ENCODE data around the gene ATP9A. TPM values are rescaled to one million over a fixed set of nuclear protein-coding genes. Genes with fewer than 3 reads are reported as not detected.

The ATP9A gene
- total and polyA plus RNA-seq, 2 of the 8 experiments (the other 6 are each of a cell fraction or from before 2014, with no cell fraction given) = 5.0 to 6.4 TPM

DNA sequence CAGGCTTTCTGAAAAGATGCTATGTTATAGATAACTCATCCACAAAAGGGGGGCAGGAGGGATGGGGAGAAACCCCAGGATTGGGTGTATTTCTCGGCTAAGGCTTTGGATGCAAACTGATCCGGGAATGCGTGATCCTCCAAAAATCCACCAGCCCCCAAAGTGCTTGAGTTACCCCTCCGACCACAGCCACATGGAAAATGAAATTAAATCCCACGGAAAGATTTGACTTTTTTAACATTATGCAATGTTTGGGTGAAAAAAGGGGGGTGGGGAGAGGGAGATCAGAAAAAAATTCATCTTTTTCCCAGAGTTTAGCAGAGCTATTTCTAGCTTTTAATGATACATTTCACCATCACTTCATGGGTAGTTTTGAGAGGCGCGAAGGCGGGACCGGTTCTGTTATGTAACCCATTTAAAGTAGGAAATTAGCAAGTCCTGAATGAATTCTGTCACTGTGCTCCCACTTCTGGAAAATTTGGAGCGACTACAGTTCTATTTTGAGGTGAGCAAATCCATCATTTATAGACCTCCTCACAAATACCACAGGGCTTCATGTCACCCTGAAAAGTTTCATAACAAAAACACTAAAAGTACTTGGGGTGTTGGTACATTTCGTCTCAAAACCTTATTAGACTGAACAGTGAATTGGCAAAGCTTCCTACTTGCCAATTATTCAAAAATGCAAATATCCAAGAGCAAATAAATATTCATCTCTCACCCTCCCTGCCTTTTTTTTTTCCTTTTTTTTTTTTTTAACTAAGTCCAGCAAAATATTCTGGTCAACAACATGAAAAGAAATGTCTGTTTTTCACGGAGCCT lies 173.7 kb downstream of the ATP9A start:
- FAIRE-seq (no peak), DNase-seq (ENCODE audit: low read depth in 1 of 2, low spot score in 2 of 2) (no peak)
- H3K4me1 ChIP-seq (replicated peaks in 1 of 4; ENCODE audit: control insufficient read depth in 3 of 4, insufficient read depth in 4 of 4, low read length in 3 of 4) = peaks cover 0 to 8% (median 2%) of the 10 kb centered on the region in 4 experiments; a peak in 5 of 7 replicates
- no peak overlapping the region for H2BK15ac ChIP-seq (ENCODE audit: low read length)
- ChIA-PET POLR2A (ENCODE audit: partially characterized antibody) (no interaction called here), CTCF (ENCODE audit: partially characterized antibody) (interaction anchor here (0.6 to 4.5 kb wide), 46 partner anchors 8 to 634 kb away, joined by 3 to 34 read pairs (median 4); partner anchors contain the start of gene NFATC2)
- no peaks in the 10 kb centered on the region for H3K23me2 ChIP-seq (ENCODE audit: low read depth, low read length)
- H4K20me1 ChIP-seq (replicated peaks in 1 of 2; ENCODE audit: control insufficient read depth in 1 of 2, insufficient read depth in 2 of 2, low read length in 2 of 2) = no peaks in the 10 kb centered on the region
- H2BK5ac ChIP-seq (ENCODE audit: low read depth, low read length) = no peak overlapping the region
- 75% methylated on average over 12 of the region's 12 CpGs; no CpG with 5 or more reads in 1 of the 2 experiments for WGBS, 2 experiments (ENCODE audit: extremely low coverage in 1 of 2, insufficient coverage in 1 of 2, insufficient read length in 1 of 2, insufficient replicate concordance in 2 of 2, low coverage in 1 of 2, low lambda C conversion rate in 2 of 2, missing lambda C conversion rate in 1 of 2)
- no peak overlapping the region for H3K4me2 ChIP-seq (ENCODE audit: insufficient read depth in 1 of 2, low read depth in 2 of 2, low read length in 2 of 2)
- no peak overlapping the region for H3K9ac ChIP-seq (replicated peaks in 1 of 4; ENCODE audit: extremely low read depth in 1 of 4, low read depth in 3 of 4, low read length in 3 of 4)
- no peaks in the 10 kb centered on the region for H3K79me1 ChIP-seq (ENCODE audit: low read depth, low read length)
- H2BK12ac ChIP-seq (ENCODE audit: low read depth, low read length) = no peak overlapping the region
- H4K8ac ChIP-seq (ENCODE audit: extremely low read depth, insufficient read depth, low read length) = no peak overlapping the region
- H4K91ac ChIP-seq (replicated peaks; ENCODE audit: insufficient read length, low read length) = no peak overlapping the region
- no peak overlapping the region for H3K56ac ChIP-seq (replicated peaks; ENCODE audit: insufficient read length, low read depth, low read length)
- no peak overlapping the region for H2BK20ac ChIP-seq (ENCODE audit: low read length)
- H4K5ac ChIP-seq (ENCODE audit: insufficient read length, low read depth, low read length) = no peak overlapping the region
- H3K27me3 ChIP-seq (replicated peaks in 1 of 4; ENCODE audit: control insufficient read depth in 3 of 4, extremely low read depth in 1 of 4, insufficient read depth in 3 of 4, low read length in 3 of 4) = no peaks in the 10 kb centered on the region
- no peak overlapping the region for H2AK5ac ChIP-seq (ENCODE audit: low read depth, low read length)
- H3K4ac ChIP-seq (replicated peaks; ENCODE audit: insufficient read length, low read depth, low read length) = no peak overlapping the region
- H3K36me3 ChIP-seq (ENCODE audit: control insufficient read depth in 2 of 4, insufficient read depth in 4 of 4, low read length in 3 of 4) = no peaks in the 10 kb centered on the region
- no peak overlapping the region for H3K23ac ChIP-seq (ENCODE audit: insufficient read length)
- no peaks in the 10 kb centered on the region for H3K79me2 ChIP-seq (ENCODE audit: control insufficient read depth in 1 of 2, insufficient read depth in 2 of 2, low read length in 2 of 2)
- no peak overlapping the region for H2AFZ ChIP-seq (ENCODE audit: low read length)
- no peaks in the 10 kb centered on the region for H3K9me3 ChIP-seq (ENCODE audit: insufficient read depth in 2 of 2, low read depth in 1 of 2, low read length in 1 of 2)
- no peak overlapping the region for H3K27ac ChIP-seq (ENCODE audit: low read depth, low read length)
- H3K4me3 ChIP-seq (ENCODE audit: extremely low read depth in 1 of 4, insufficient read depth in 2 of 4, low read depth in 3 of 4, low read length in 4 of 4) = no peak overlapping the region
- H3K14ac ChIP-seq (ENCODE audit: insufficient read length) = no peak overlapping the region
- no peak overlapping the region for H3K18ac ChIP-seq (ENCODE audit: extremely low read depth, low read length)
- TF ChIP-seq SP2 (IDR thresholded peaks at IDR 0.05; ENCODE audit: low read length) (no peak), RXRA (IDR thresholded peaks at IDR 0.05; ENCODE audit: insufficient read depth, low read depth, low read length) (no peak), POLR2A (IDR thresholded peaks at IDR 0.05; ENCODE audit: control extremely low read depth in 1 of 2, low read depth in 2 of 2, low read length in 2 of 2) (no peak), GABPA (IDR thresholded peaks at IDR 0.05; ENCODE audit: borderline replicate concordance, insufficient read depth, low read length) (no peak), BCL11A (IDR thresholded peaks at IDR 0.05; ENCODE audit: low read depth in 2 of 2, low read length in 2 of 2) (no peak), SIX5 (IDR thresholded peaks at IDR 0.05; ENCODE audit: low read depth, low read length) (no peak), CEBPB (IDR thresholded peaks at IDR 0.05; ENCODE audit: low read depth, low read length) (no peak), KDM1A (IDR thresholded peaks at IDR 0.05; ENCODE audit: borderline replicate concordance, low read length) (no peak), YY1 (IDR thresholded peaks at IDR 0.05; ENCODE audit: low read depth, low read length) (no peak), FOSL1 (IDR thresholded peaks at IDR 0.05; ENCODE audit: insufficient read depth, low read depth, low read length) (no peak), HDAC6 (IDR thresholded peaks at IDR 0.05; ENCODE audit: low read depth, low read length) (no peak), SP4 (IDR thresholded peaks at IDR 0.05; ENCODE audit: low read length) (no peak), TAF1 (IDR thresholded peaks at IDR 0.05; ENCODE audit: low read depth, low read length) (no peak), SIRT6 (IDR thresholded peaks at IDR 0.05; ENCODE audit: low read length) (no peak)
- H2BK120ac ChIP-seq (replicated peaks; ENCODE audit: low read depth, low read length) = no peak overlapping the region

Data from H1 (cell line).